A549 treated with GW870086 at 1 μM for 4 hours (cell line): ENCODE results near the gene RICTOR. TPM values are rescaled to one million over a fixed set of nuclear protein-coding genes. Genes with fewer than 3 reads are reported as not detected.

Experiments
- total RNA-seq: library from RNA; stranded (reverse); fragments of 200-300 nt; extraction: Qiagen RNA extraction; gene quantifications from 5 replicates; pipeline ENCODE4 v1.2.3, GENCODE V29; 2022; ENCODE audit warnings: low read depth

The RICTOR gene
- 6.4 to 11.9 TPM (median 10.3 TPM) in 5 replicates for total RNA-seq

GRCh38 chr5:39074017-39074814 lies at the start of gene RICTOR:
Gene RICTOR (minus strand): TSS chr5:39074399. CDS start chr5:39074377, 22 bp downstream.

Other genes starting within 250 kb of the RICTOR start
- gene OSMR, start 228.4 kb downstream of the RICTOR start, total RNA-seq, result 51.6 to 73.4 TPM (median 70.8 TPM) in 5 replicates
- gene FYB1, start 145.2 kb upstream of the RICTOR start, total RNA-seq, result 9.4 to 15.8 TPM (median 13.9 TPM) in 5 replicates